A549 (cell line): ENCODE data around the gene DARS2. TPM values are rescaled to one million over a fixed set of nuclear protein-coding genes. Genes with fewer than 3 reads are reported as not detected.
"Not testable (repeated sequence)": the region's sequence is repeated elsewhere in the genome, so short reads cannot be mapped to it uniquely, and the experiment has no call there.

Source experiments
- ATAC-seq, 2 experiments: fragments of 200-7000 bp in 1 of 2; fragments of >200 bp in 1 of 2; cut with Nextera tagmentation in 1 of 2; cut with Tn5 transposase in 1 of 2; 3 replicates each; pipeline versions ENCODE4 v1.8.0 to v1.9.1; 2018 to 2020; ENCODE audit warnings: mild to moderate bottlenecking in 1 of 2, moderate library complexity in 1 of 2
- CTCF ChIA-PET: fragments of 300-600 bp; sonication (Branson Sonifier 250); formaldehyde crosslinking; extraction: SDS; loops from one replicate; lab custom pipeline; 2021; ENCODE audit warnings: antibody characterized with exemption, inconsistent platforms; lab: Yijun Ruan, JAX
- POLR2A ChIA-PET: fragments of 350-600 bp; formaldehyde crosslinking; extraction: SDS; loops from one replicate; lab custom pipeline; 2021; ENCODE audit warnings: antibody characterized with exemption, inconsistent platforms; lab: Yijun Ruan, JAX
- DNase-seq, 2 experiments: peaks; one replicate each; pipeline versions ENCODE4 v3.0.0 to v3.0.0-alpha.2; 2011 to 2016; ENCODE audit warnings: low read depth in 1 of 2, low spot score in 1 of 2
- FAIRE-seq: peaks from 2 replicates; lab custom pipeline; 2011; peaks lifted over from hg19 to GRCh38; lab: Jason Lieb, UNC
- H3K27ac ChIP-seq, 2 experiments: fragments of >200 bp; sonication (Bioruptor Twin); formaldehyde crosslinking; 3 replicates each; pipeline ENCODE4 v1.5.1; 2016 to 2017
- H3K4me1 ChIP-seq: fragments of >200 bp; sonication (Bioruptor Twin); formaldehyde crosslinking; 3 replicates; pipeline ENCODE4 v1.6.1; 2016
- H3K4me2 ChIP-seq: fragments of >200 bp; sonication (Bioruptor Twin); formaldehyde crosslinking; 3 replicates; pipeline ENCODE4 v1.6.1; 2016
- H3K4me3 ChIP-seq: fragments of >200 bp; sonication (Bioruptor Twin); formaldehyde crosslinking; 3 replicates; pipeline ENCODE4 v1.5.1; 2016
- H3K9me3 ChIP-seq: fragments of >200 bp; sonication (Bioruptor Twin); formaldehyde crosslinking; 3 replicates; pipeline ENCODE4 v1.6.1; 2016
- BHLHE40 ChIP-seq: IDR thresholded peaks from 2 replicates; pipeline ENCODE4 v1.6.1; 2012; ENCODE audit warnings: low read depth, low read length, inconsistent platforms
- CHD4 ChIP-seq: fragments of 200-600 bp; sonication (generic); IDR thresholded peaks from 2 replicates; pipeline ENCODE4 v1.6.1; 2016; ENCODE audit warnings: antibody characterized with exemption, mild to moderate bottlenecking, borderline replicate concordance
- E2F6 ChIP-seq: IDR thresholded peaks from 2 replicates; pipeline ENCODE4 v1.6.1; 2012; ENCODE audit warnings: low read depth, borderline replicate concordance
- EHF ChIP-seq: fragments of 250-450 bp; sonication (Bioruptor Pico); IDR thresholded peaks from 2 replicates; pipeline ENCODE4 v1.5.0; 2020; ENCODE audit warnings: mild to moderate bottlenecking
- EP300 ChIP-seq, 2 experiments: fragments of >200 bp; sonication (Bioruptor Twin); formaldehyde crosslinking; IDR thresholded peaks; 2 replicates in 1 of 2; 3 replicates in 1 of 2; pipeline ENCODE4 v1.6.1; 2016 to 2017
- HOXA7 ChIP-seq: fragments of 250-450 bp; sonication (Bioruptor Pico); IDR thresholded peaks from 2 replicates; pipeline ENCODE4 v1.5.0; 2020; ENCODE audit warnings: mild to moderate bottlenecking, moderate library complexity
- KDM1A ChIP-seq: fragments of 200-600 bp; sonication (generic); IDR thresholded peaks from 2 replicates; pipeline ENCODE4 v1.6.1; 2016; ENCODE audit warnings: low read depth, mild to moderate bottlenecking
- MAFK ChIP-seq: fragments of 450-650 bp; IDR thresholded peaks from 2 replicates; pipeline ENCODE4 v1.6.1; 2014; ENCODE audit not compliant: partially characterized antibody
- RARB ChIP-seq: fragments of 250-450 bp; sonication (Bioruptor Pico); IDR thresholded peaks from 2 replicates; pipeline ENCODE4 v1.8.0; 2021; ENCODE audit warnings: mild to moderate bottlenecking, moderate library complexity
- SMC3 ChIP-seq: fragments of >200 bp; sonication (Bioruptor Twin); formaldehyde crosslinking; IDR thresholded peaks from 3 replicates; pipeline ENCODE4 v1.6.1; 2018; ENCODE audit warnings: inconsistent platforms
- SREBF2 ChIP-seq: fragments of 450-650 bp; IDR thresholded peaks from 2 replicates; pipeline ENCODE4 v1.6.1; 2014; ENCODE audit warnings: mild to moderate bottlenecking, moderate library complexity
- TP53 ChIP-seq: fragments of 250-450 bp; sonication (Bioruptor Pico); IDR thresholded peaks from 2 replicates; pipeline ENCODE4 v1.5.0; 2021; ENCODE audit warnings: mild to moderate bottlenecking, moderate library complexity
- ZC3H11A ChIP-seq: fragments of 450-650 bp; IDR thresholded peaks from 2 replicates; pipeline ENCODE4 v1.6.1; 2014; ENCODE audit warnings: antibody characterized with exemption, mild to moderate bottlenecking
- ZFP36 ChIP-seq: fragments of 450-650 bp; IDR thresholded peaks from 2 replicates; pipeline ENCODE4 v1.6.1; 2014; ENCODE audit warnings: borderline replicate concordance; ENCODE audit not compliant: partially characterized antibody
- ZNF302 ChIP-seq: fragments of 250-450 bp; sonication (Bioruptor Pico); IDR thresholded peaks from 2 replicates; pipeline ENCODE4 v1.9.0; 2021; ENCODE audit warnings: inconsistent platforms, mild to moderate bottlenecking, moderate library complexity
- ZSCAN20 ChIP-seq: fragments of 250-450 bp; sonication (Bioruptor Pico); IDR thresholded peaks from 2 replicates; pipeline ENCODE4 v1.8.0; 2022; ENCODE audit warnings: mild to moderate bottlenecking, moderate library complexity
- WGBS: methylation state at CpG from one replicate; pipeline ENCODE4 v1.1.6; 2017; ENCODE audit errors: missing lambda C conversion rate; 5-methylcytosine and 5-hydroxymethylcytosine counted together
- polyA plus RNA-seq, 4 experiments: library from polyadenylated mRNA; depleted of rRNA in 3 of 4; stranded (reverse); fragments of >200 nt; fragmentation: RNase III in 1 of 4; extraction: RNeasy Plus Mini Kit Qiagen cat#74134 plus additional on column Dnase treatment in 1 of 4; gene quantifications; 2 replicates in 3 of 4; 3 replicates in 1 of 4; pipeline ENCODE4 v1.2.3, GENCODE V29; 2011 to 2017
- TF ChIP-seq, protein P1 (sequence below): fragments of 450-650 bp; IDR thresholded peaks from 2 replicates; pipeline ENCODE4 v1.6.1; 2014; ENCODE audit warnings: antibody characterized with exemption

The DARS2 gene
- polyA plus RNA-seq, 2 of the 4 experiments (the other 2 are of a cell fraction): 43.1 to 70.4 TPM

- 88% methylated on average over 1 of the region's 1 CpG for WGBS
- not testable (repeated sequence) for H3K27ac ChIP-seq
- TF ChIP-seq MAFK: peak; percentile 21
- TF ChIP-seq, all 56 proteins: peak for 1; not testable (repeated sequence) for 55
- H3K4me2 ChIP-seq, FAIRE-seq, H3K4me1 ChIP-seq, POLR2A ChIA-PET, H3K9me3 ChIP-seq, H3K4me3 ChIP-seq, DNase-seq, CTCF ChIA-PET, ATAC-seq: not testable (repeated sequence)
These were observed 24.5 kb upstream of the DARS2 start for GRCh38 chr1:173799995-173800394.

DNA sequence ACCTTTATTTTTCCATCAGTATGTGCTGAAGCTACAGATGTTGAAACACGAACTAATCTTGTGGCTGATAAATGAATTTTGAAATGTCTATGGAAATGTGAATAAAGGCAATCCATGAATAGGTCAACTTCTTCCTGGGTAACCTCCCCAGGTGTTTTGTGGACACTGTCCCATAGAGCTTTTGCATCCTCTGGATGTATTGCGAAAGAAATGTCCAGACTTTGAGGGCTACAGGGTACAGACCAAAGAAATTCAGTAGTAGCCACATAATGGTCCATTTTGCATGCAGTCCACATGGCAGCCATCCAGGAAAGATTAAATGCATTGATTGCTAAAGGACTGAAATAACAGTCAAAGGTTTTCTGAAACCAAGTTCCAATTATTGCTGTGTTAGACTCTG lies 21.5 kb upstream of the DARS2 start:
- Histone ChIP-seq H3K4me1 (no peaks in the 10 kb centered on the region), H3K4me2 (no peak overlapping the region), H3K9me3 (no peaks in the 10 kb centered on the region), H3K4me3 (no peak overlapping the region), H3K27ac (no peak overlapping the region)
- ChIA-PET POLR2A (no interaction called here), CTCF (interaction anchor here (0.7 to 1.0 kb wide), 2 partner anchors 21 to 372 kb away, joined by 3 to 4 read pairs; no protein-coding TSS in a partner anchor)
- DNase-seq (no peak), ATAC-seq (no peak), FAIRE-seq (no peak)
- whole genome bisulfite sequencing: 89% methylated on average over 2 of the region's 2 CpGs
- TF ChIP-seq CHD4 (no peak), SREBF2 (no peak), ZC3H11A (no peak), HOXA7 (CRISPR knock-in tag) (no peak), ZNF302 (no peak), BHLHE40 (no peak), ZFP36 (no peak)
- TF ChIP-seq, protein P1, sequence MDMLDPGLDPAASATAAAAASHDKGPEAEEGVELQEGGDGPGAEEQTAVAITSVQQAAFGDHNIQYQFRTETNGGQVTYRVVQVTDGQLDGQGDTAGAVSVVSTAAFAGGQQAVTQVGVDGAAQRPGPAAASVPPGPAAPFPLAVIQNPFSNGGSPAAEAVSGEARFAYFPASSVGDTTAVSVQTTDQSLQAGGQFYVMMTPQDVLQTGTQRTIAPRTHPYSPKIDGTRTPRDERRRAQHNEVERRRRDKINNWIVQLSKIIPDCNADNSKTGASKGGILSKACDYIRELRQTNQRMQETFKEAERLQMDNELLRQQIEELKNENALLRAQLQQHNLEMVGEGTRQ: no peak

DNA sequence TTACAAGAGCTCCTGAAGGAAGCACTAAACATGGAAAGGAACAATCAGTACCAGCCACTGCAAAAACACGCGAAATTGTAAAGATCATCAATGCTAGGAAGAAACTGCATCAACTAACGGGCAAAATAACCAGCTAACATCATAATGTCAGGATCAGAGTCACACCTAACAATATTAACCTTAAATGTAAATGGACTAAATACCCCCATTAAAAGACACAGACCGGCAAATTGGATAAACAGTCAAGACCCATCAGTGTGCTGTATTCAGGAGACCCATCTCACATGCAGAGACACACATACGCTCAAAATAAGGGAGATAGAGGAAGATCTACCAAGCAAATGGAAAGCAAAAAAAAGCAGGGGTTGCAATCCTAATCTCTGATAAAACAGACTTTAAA lies 10.8 kb upstream of the DARS2 start:
- DNase-seq, FAIRE-seq, H3K4me1 ChIP-seq, ATAC-seq, POLR2A ChIA-PET, H3K27ac ChIP-seq, H3K4me3 ChIP-seq, H3K9me3 ChIP-seq, H3K4me2 ChIP-seq: not testable (repeated sequence)
- 94% methylated on average over 5 of the region's 5 CpGs for WGBS
- CTCF ChIA-PET: interaction anchor here (0.7 kb wide), 1 partner anchor 1029 kb away, joined by 3 read pairs; no protein-coding TSS in a partner anchor

DNA sequence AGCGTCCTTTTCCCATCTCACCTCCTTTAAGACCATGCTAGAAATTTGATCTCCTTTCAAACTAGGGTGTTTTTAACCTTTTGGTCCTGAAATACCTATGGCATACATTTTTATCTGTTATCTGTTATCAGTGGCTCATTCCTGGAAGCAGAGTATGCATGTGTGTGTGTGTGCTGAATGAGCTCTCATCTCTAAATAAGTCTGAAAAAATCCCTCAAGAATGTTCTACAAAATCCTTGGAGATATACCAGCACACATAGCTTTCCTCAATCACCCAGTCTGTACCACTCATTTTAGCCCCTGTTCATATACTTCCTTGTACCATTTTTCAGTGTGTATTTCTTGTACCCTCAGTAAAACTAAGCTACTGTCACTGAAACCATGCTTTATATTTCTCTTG lies 6.0 kb upstream of the DARS2 start:
- H3K4me2 ChIP-seq: no peak overlapping the region
- 80% methylated on average over 1 of the region's 1 CpG for WGBS
- FAIRE-seq: no peak
- H3K4me3 ChIP-seq: no peak overlapping the region
- peaks cover 3% of the 10 kb centered on the region; the same call in 1 of the 3 replicates for H3K9me3 ChIP-seq
- POLR2A ChIA-PET: no interaction called here
- CTCF ChIA-PET: interaction anchor here (1.1 to 2.1 kb wide), 3 partner anchors 13 to 1073 kb away, joined by 4 to 11 read pairs (median 9); no protein-coding TSS in a partner anchor
- H3K27ac ChIP-seq: no peak overlapping the region
- no peak for ATAC-seq
- TF ChIP-seq TP53 (CRISPR knock-in tag): no peak
- TF ChIP-seq ZSCAN20 (CRISPR knock-in tag): no peak
- no peak for TF ChIP-seq KDM1A
- no peak for TF ChIP-seq EP300 (IDR thresholded peaks at IDR 0.05)
- TF ChIP-seq MAFK: no peak
- TF ChIP-seq RARB (CRISPR knock-in tag): no peak
- no peak for TF ChIP-seq SMC3
- TF ChIP-seq EHF (CRISPR knock-in tag): no peak
- TF ChIP-seq E2F6: no peak
- TF ChIP-seq, protein P1: no peak
- no peak for DNase-seq
- peaks cover 8% of the 10 kb centered on the region; the same call in 1 of the 3 replicates for H3K4me1 ChIP-seq
